ENCODE data around the gene PNKD.

DNA sequence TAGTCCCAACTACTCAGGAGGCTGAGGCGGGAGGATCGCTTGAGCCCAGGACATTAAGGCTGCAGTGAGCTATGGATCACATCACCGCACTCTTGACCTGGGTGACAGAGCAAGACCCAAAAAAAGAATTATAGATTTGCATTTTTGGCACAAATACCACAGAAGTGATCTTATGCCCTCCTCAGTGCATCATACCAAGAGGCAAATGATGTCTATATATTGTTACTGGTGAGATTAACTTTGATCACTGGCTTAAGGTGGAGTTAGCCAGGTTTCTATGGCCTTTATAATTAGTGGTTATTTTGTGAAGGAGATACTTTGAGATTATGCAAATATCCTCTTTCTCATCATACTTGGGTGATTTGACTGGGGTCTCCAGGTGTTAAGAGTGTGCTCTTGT is 64.2 kb downstream of the PNKD start:
- TF ChIP-seq, protein P1, sequence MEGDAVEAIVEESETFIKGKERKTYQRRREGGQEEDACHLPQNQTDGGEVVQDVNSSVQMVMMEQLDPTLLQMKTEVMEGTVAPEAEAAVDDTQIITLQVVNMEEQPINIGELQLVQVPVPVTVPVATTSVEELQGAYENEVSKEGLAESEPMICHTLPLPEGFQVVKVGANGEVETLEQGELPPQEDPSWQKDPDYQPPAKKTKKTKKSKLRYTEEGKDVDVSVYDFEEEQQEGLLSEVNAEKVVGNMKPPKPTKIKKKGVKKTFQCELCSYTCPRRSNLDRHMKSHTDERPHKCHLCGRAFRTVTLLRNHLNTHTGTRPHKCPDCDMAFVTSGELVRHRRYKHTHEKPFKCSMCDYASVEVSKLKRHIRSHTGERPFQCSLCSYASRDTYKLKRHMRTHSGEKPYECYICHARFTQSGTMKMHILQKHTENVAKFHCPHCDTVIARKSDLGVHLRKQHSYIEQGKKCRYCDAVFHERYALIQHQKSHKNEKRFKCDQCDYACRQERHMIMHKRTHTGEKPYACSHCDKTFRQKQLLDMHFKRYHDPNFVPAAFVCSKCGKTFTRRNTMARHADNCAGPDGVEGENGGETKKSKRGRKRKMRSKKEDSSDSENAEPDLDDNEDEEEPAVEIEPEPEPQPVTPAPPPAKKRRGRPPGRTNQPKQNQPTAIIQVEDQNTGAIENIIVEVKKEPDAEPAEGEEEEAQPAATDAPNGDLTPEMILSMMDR (IDR thresholded peaks at IDR 0.05 in 4 of 5, conservative IDR thresholded peaks at IDR 0.05 in 1 of 5), result no peak
- no peak for TF ChIP-seq POLR2A (IDR thresholded peaks at IDR 0.05)
